HG03571 (cell line): ENCODE data around the gene MED13.
"Not testable (repeated sequence)": the region's sequence is repeated elsewhere in the genome, so short reads cannot be mapped to it uniquely, and the experiment has no call there.

Source experiments
- ATAC-seq: cut with Tn5 transposase; IDR thresholded peaks from one replicate; pipeline ENCODE4 v1.9.1; 2021; ENCODE audit not compliant: unreplicated experiment

MED13 gene

GRCh38 chr17:62090868-62091267, 25.8 kb upstream of the MED13 start:
- no peak for ATAC-seq

- ATAC-seq, result no peak
Observed at GRCh38 chr17:62090021-62090824, 25.1 kb upstream of the MED13 start.

GRCh38 chr17:62089334-62089733, 24.3 kb upstream of the MED13 start:
- ATAC-seq, result no peak

- ATAC-seq, result no peak
Observed at GRCh38 chr17:62086737-62087136, 21.7 kb upstream of the MED13 start.

- ATAC-seq, result no peak
Observed at GRCh38 chr17:62085511-62086408, 20.7 kb upstream of the MED13 start.

GRCh38 chr17:62084585-62084984, 19.5 kb upstream of the MED13 start:
- no peak for ATAC-seq

GRCh38 chr17:62083651-62084050, 18.6 kb upstream of the MED13 start:
- no peak for ATAC-seq

GRCh38 chr17:62080647-62081046, 15.6 kb upstream of the MED13 start:
- no peak for ATAC-seq

- ATAC-seq, result no peak
Observed at GRCh38 chr17:62078009-62078408, 12.9 kb upstream of the MED13 start.

- ATAC-seq, result no peak
Observed at GRCh38 chr17:62076864-62077788, 12.0 kb upstream of the MED13 start.

GRCh38 chr17:62075308-62075815, 10.3 kb upstream of the MED13 start:
- no peak for ATAC-seq

GRCh38 chr17:62073993-62074392, 8.9 kb upstream of the MED13 start:
- no peak for ATAC-seq

GRCh38 chr17:62072855-62073254, 7.8 kb upstream of the MED13 start:
- ATAC-seq, result not testable (repeated sequence)

GRCh38 chr17:62070900-62071299, 5.8 kb upstream of the MED13 start:
- ATAC-seq, result no peak

GRCh38 chr17:62067165-62068145, 2.4 kb upstream of the MED13 start:
- ATAC-seq, result no peak

GRCh38 chr17:62065611-62066468, 762 bp upstream of the MED13 start:
- peak; percentile 93 for ATAC-seq

GRCh38 chr17:62064029-62064790, 868 bp downstream of the MED13 start:
- ATAC-seq, result no peak

- no peak for ATAC-seq
Observed at GRCh38 chr17:62062944-62063343, 2.1 kb downstream of the MED13 start.
